GM12872 (cell line): ENCODE measurements around the gene NKIRAS1.

Experiments used
- CTCF ChIP-seq: IDR thresholded peaks from 3 replicates; pipeline ENCODE4 v1.5.1; 2011; ENCODE audit warnings: low read depth, mild to moderate bottlenecking, low read length, moderate library complexity; ENCODE audit not compliant: insufficient read depth

The NKIRAS1 gene

GRCh38 chr3:23913182-23913581 is 3.6 kb downstream of the NKIRAS1 start:
- TF ChIP-seq CTCF = no peak

GRCh38 chr3:23911397-23911796 is 5.4 kb downstream of the NKIRAS1 start:
- no peak for TF ChIP-seq CTCF

- no peak for TF ChIP-seq CTCF
Observed at GRCh38 chr3:23909341-23909740, 7.4 kb downstream of the NKIRAS1 start.

- no peak for TF ChIP-seq CTCF
Observed at GRCh38 chr3:23904545-23904944, 12.2 kb downstream of the NKIRAS1 start.

GRCh38 chr3:23900744-23901143 is 16.0 kb downstream of the NKIRAS1 start:
- TF ChIP-seq CTCF = no peak

- no peak for TF ChIP-seq CTCF
Observed at GRCh38 chr3:23895181-23895580, 21.6 kb downstream of the NKIRAS1 start.

GRCh38 chr3:23894254-23895061 is 22.3 kb downstream of the NKIRAS1 start:
- TF ChIP-seq CTCF = no peak
